Astrocyte of the hippocampus (primary cell): ENCODE results near the gene DPYSL4.
A peak's percentile ranks its signal among the peaks of the same experiment; 100 is the strongest.
"Not testable (repeated sequence)": the region's sequence is repeated elsewhere in the genome, so short reads cannot be mapped to it uniquely, and the experiment has no call there.

ENCODE experiments used
- DNase-seq: peaks from one replicate; pipeline ENCODE4 v3.0.0; 2011; ENCODE audit warnings: low read depth, low spot score

DPYSL4 gene

GRCh38 chr10:132207536-132208461 lies 21.1 kb downstream of the DPYSL4 start:
- no peak for DNase-seq

DNA sequence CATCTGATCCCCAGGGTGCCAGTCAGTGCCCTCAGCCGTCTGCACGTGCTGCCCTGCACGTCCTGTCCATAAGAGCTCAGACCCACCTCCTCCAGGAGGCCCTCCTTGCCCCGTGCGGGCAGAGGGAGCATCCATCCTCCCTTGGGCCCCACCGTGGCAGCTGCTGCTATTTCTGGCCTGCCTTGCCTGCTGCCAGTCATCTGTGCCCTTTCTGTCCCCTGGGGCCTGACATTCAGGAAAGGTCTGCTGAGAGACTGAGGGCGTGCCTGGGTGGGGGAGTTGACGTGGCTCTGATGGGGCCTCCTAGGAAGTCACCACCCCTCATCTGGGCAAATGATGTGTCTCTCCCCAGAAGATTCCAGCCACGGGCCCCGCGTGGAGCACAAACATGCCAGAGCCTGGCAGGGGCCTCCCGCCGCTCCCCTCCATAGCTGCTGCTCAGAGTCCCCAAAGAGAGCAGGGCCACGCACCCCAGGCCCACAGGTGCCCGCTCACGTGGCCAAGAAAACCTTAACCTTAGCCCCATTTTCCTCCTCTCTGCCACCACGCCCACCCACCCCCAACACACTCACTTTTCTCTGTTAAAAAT lies 21.8 kb downstream of the DPYSL4 start:
- no peak for DNase-seq

DNA sequence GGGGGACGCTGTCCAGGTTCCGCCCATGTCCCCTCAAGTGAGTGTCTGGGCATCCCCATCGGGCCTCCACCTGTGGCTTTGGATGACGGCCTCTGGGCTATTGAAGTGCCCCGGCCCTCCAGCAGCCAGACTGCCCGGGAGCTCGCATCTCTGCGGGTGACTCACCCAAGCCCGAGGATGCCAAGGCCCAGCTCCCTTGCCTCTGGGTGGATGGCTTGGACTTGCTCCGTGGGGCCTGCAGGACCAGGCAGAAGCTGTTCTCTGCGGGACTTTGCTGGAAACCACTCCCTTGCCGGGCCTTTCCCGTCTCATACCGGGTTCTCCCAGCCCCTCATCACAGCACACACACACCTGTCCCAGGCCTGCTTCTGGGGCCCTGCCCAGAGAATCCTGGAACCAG lies 22.4 kb downstream of the DPYSL4 start:
- DNase-seq: peak; percentile 82

GRCh38 chr10:132209978-132210530 lies 23.3 kb downstream of the DPYSL4 start:
- no peak for DNase-seq

DNA sequence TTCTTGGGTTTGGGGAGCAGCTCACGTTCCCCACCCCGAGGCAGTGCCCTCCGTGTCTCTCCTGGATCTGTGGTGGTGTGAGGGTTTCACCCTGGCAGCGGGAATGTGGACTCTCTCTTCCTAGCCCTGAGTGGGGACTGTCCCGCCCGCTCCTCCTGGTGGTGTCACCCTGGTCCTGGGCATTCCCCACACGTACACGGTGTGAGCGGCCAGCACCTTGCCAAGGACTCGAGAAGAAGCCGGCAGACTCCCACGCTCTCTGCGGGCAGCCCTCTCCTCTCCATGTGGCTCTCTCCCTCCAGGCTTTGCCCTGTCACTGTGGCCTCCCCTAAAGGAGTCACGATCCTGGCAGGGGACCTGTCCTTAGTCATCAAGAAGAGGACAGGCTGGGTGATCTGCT lies 24.0 kb downstream of the DPYSL4 start:
- no peak for DNase-seq

- no peak for DNase-seq
These were observed 24.5 kb downstream of the DPYSL4 start for GRCh38 chr10:132211246-132211645.

DNA sequence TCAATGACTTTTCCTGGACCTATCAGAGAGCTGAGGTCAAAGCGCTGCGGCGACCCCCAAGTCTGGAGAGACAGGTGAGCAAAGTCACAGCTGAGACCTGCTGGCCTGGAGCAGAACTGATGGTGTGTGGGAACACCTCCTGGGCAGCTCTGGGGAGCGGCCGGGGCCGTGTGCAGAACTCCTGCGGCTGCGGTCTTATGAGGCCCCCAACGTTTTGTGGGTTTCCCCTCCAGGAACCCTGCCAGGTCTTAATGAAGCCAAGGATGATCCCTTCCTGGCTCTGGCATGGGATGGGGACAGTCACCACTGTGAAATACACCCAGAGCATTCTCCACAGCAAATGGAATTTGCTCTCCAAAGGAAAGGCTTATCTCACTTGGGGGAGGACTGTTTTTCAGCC lies 26.1 kb downstream of the DPYSL4 start:
- no peak for DNase-seq

- no peak for DNase-seq
These were observed 27.2 kb downstream of the DPYSL4 start for GRCh38 chr10:132213917-132214316.

- not testable (repeated sequence) for DNase-seq
These were observed 29.7 kb downstream of the DPYSL4 start for GRCh38 chr10:132216441-132216840.

DNA sequence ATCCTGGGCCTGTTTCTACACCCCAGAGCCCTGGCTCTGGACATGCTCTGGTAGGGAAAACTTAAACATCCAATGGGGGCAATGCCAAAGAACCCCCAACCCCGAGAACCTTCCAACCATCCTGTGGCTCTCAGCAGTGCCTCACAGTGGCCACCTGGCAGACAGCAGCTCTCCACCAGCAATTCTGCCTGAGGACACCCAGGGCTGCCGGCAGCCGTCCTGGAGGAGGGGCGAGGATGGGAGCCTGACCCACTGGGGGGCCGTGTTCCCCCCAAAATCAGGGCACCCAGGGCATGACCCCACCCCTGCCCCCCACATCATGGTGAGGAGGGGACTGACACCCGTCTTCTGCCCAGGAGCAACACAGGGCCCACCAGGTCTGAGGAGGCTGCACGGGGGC lies 32.7 kb downstream of the DPYSL4 start:
- no peak for DNase-seq

GRCh38 chr10:132220061-132220460 lies 33.3 kb downstream of the DPYSL4 start:
- no peak for DNase-seq

DNA sequence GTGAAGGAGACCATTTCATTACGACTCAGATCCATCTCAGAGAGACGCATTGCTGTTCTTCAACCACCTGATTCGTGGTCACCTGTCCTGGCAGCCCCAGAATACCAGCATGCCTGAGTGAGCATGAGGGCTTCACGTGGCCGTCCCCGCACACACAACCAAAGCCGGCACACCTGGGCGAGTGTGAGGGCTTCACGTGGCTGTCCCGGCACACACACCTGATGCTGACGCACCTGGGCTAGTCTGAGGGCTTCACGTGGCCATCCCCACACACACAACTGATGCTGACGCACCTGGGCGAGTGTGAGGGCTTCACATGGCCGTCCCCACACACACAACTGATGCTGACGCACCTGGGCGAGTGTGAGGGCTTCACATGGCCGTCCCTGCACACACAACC lies 34.2 kb downstream of the DPYSL4 start:
- not testable (repeated sequence) for DNase-seq

DNA sequence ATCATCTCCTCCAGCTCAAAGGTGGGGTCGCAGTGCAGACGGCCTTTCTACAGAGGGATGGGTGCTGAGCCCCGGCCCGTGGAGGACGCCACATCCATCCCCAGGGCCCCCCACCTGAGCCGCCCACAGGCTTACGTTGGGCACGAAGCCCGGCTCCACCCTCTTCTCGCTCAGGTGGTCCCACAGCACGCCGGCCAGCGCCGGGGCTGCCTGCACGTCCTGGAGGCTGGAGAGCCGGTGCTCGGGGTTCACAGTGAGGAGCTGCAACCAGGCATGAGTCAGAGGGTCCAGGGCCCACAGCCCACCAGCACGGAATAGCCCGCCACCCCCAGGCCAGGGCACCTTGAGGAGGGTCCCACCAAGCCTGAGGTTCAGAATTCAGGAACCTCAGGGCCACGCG lies 36.0 kb downstream of the DPYSL4 start:
- no peak for DNase-seq

- peak; percentile 92 for DNase-seq
These were observed 36.4 kb downstream of the DPYSL4 start for GRCh38 chr10:132223156-132223590.

GRCh38 chr10:132223611-132224342 lies 37.0 kb downstream of the DPYSL4 start:
- DNase-seq: no peak

- DNase-seq: no peak
These were observed 37.8 kb downstream of the DPYSL4 start for GRCh38 chr10:132224343-132225072.

GRCh38 chr10:132225073-132225848 lies 38.5 kb downstream of the DPYSL4 start:
- DNase-seq: no peak

DNA sequence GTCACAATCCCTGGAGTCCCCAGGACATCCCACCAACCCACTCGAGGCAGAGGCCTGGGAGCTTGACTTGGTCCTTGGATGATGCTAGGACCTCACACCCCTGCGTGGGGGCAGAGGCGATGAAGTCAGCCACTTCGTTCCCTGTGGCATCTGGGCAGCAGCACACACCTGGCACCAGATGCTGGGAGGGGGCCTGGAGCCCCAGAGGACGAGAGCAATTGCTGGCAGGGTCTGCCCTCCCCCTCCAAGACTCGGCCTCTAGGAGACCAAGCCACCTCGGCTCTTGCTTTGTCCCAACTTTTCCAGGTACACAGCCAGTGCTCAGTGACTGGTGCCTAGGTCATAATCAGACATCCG lies 39.1 kb downstream of the DPYSL4 start:
- no peak for DNase-seq

DNA sequence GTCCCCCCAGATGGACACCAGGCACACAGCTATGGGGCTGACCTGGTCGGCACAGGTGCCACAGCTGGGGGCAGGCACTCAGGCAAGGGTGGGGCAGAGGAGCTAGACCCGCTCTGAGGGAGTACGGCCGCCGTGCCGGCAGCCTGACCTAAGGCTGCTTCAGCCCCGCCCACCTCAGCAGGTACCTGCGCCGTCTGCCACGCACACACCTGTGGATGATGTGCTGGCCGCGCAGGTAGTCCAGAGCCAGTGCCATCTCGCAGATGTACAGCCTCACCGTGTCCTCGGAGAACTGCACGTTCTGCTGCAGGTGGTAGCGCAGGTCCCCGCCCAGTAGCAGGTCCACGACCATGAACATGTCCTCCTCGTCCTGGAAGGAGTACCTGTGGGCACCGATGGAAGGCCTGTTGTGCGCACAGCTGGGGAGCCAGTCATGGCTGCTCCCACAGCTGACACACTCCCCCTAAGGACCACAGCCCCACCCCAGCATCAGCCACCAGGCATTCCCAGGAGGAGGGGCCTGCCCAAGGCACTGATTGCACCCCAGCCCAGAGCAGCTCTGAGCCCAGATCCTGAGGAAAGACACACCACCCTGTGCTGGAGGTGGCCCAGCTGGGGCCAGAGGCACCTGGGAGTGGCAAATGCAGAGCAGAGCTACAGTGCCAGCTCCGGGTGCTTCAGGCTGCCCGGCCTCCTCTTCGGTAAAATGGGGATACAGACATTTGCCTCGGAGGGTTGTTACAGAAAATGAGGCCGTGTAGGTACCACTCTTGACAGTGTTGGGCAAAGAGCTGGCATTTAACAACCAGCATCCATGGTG lies 40.0 kb downstream of the DPYSL4 start:
- no peak for DNase-seq

DNA sequence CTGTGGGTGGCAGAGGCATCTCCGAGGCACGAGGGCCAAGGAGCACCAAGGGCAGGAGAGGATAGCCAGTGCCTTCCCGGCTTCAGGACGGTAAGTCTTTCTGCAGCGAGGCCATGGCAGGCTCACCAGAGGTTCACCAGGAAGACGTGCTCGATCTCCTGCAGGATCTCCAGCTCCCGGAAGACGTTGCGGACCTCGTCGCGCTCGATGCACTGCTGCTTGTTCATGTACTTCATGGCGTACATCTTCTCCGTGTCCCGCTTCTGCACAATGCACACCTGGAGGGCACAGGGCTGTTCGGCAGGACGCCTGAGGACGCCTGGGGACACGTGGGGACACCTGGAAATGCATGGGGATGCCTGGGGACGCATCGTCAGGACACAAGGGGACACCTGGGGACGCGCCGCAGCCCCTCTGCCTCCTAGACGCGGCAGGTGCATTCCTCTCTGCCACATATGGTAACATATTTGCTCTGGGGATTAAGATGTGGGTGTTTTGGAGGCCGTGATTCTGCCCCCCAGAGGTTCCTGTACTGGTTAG lies 41.2 kb downstream of the DPYSL4 start:
- no peak for DNase-seq
